HepG2 (cell line): Measurements from ENCODE around the gene ISOC2.

Experiments
- CREB1 ChIP-seq, 2 experiments: fragments of 450-650 bp in 1 of 2; IDR thresholded peaks; 2 replicates each; pipeline ENCODE4 v1.6.1; 2016 to 2017; ENCODE audit warnings: control low read depth in 1 of 2, mild to moderate bottlenecking in 1 of 2, missing compliant biosample characterization in 1 of 2, missing genetic modification characterization in 1 of 2
- PHB2 ChIP-seq: fragments of 450-650 bp; IDR thresholded peaks from 2 replicates; pipeline ENCODE4 v1.6.1; 2018; ENCODE audit not compliant: partially characterized antibody
- ZMAT5 ChIP-seq: sonication (generic); formaldehyde crosslinking; IDR thresholded peaks from 2 replicates; pipeline ENCODE4 v1.5.0; 2020; ENCODE audit warnings: mild to moderate bottlenecking, low read depth, missing genetic modification reagents, borderline replicate concordance

- TF ChIP-seq ZMAT5 (CRISPR knock-in tag) (no peak), PHB2 (no peak), CREB1 (IDR thresholded peaks at IDR 0.05) (no peak), CREB1 (CRISPR knock-in tag; IDR thresholded peaks at IDR 0.05) (no peak)
Observed at GRCh38 chr19:55441319-55441691, 20.1 kb downstream of the ISOC2 start.
